HG03442 (cell line): Measurements from ENCODE around the gene DPY19L2.
"Not testable (repeated sequence)": the region's sequence is repeated elsewhere in the genome, so short reads cannot be mapped to it uniquely, and the experiment has no call there.

Experiments
- ATAC-seq: cut with Tn5 transposase; IDR thresholded peaks from one replicate; pipeline ENCODE4 v1.9.1; 2021; ENCODE audit warnings: mild to moderate bottlenecking, moderate library complexity; ENCODE audit not compliant: unreplicated experiment

DPY19L2 gene

GRCh38 chr12:63668028-63668799 is at the start of gene DPY19L2:
TSS of gene DPY19L2 (minus strand) at chr12:63668493. CDS start at chr12:63668393, 100 bp downstream.
- peak; percentile 62 for ATAC-seq

GRCh38 chr12:63716891-63717290 is 48.6 kb upstream of the DPY19L2 start:
- ATAC-seq = not testable (repeated sequence)

GRCh38 chr12:63715107-63715625 is 46.9 kb upstream of the DPY19L2 start:
- ATAC-seq = not testable (repeated sequence)

GRCh38 chr12:63714409-63714808 is 46.1 kb upstream of the DPY19L2 start:
- ATAC-seq = not testable (repeated sequence)

- ATAC-seq = peak; percentile 36
These were observed 45.4 kb upstream of the DPY19L2 start for GRCh38 chr12:63713681-63714075.

GRCh38 chr12:63712979-63713680 is 44.8 kb upstream of the DPY19L2 start:
- peak; percentile 17 for ATAC-seq

DNA sequence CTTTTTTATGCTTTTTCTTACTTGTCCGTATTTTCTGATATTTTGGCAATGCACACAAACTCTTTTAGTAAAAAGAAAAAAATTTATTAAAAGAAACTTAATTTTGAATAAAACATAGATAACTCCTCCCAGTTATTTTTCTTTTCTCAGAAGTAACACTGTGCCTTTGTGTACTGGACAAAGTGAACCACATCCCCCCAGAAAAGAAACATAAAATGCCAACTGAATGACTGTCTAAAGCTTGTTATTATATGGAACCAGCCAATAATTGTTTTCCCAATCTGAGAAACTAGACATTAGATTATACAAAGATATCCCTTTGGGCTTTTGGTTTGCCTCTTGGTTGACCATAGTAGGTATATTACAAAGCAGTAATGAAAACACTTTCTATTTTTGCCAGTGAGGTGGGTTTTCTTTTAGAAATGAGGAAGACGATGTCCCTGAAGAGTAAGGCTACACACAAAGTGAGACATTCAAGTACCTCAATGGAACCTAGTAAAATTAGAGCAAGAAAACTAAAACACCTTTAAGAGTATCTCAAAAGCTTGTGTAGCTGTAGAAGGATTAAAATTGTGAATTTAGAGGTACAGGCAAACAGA is 44.2 kb upstream of the DPY19L2 start:
- peak; percentile 49 for ATAC-seq

DNA sequence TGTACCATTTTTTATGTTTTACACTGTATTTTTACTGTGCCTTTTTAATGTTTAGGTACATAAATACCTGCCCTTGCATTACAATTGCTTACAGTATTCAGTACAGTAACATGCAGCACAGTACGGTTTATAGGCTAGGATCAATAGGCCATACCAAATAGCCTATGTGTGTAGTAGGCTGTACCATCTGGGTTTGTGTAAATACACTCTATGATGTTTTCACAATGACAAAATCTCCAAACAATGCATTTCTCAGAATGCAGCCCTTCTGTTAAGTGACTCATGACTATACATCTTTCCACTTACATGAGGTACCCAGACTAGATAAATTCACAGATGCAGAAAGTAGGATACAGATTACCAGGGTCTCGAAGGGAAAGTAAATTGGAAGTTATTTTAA is 43.0 kb upstream of the DPY19L2 start:
- ATAC-seq = not testable (repeated sequence)

DNA sequence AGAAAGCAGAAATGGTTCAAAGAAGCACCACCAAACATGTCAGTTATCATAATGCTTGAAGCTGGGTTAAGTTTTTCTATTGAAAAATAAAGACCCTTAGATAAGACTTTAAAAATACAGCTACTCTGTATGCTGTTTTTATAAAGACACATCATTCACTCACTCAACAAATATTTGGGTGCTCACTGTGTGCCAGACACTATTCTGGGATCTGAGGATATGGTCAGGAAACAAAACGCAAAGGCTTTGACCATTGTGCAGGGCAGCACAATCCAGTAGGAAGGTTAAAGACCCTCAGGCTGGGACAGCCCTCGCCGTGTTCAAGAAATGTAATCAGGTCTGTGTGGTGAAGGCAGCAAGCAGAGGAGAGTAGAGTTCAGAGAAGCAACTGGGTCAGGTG is 38.0 kb upstream of the DPY19L2 start:
- no peak for ATAC-seq

DNA sequence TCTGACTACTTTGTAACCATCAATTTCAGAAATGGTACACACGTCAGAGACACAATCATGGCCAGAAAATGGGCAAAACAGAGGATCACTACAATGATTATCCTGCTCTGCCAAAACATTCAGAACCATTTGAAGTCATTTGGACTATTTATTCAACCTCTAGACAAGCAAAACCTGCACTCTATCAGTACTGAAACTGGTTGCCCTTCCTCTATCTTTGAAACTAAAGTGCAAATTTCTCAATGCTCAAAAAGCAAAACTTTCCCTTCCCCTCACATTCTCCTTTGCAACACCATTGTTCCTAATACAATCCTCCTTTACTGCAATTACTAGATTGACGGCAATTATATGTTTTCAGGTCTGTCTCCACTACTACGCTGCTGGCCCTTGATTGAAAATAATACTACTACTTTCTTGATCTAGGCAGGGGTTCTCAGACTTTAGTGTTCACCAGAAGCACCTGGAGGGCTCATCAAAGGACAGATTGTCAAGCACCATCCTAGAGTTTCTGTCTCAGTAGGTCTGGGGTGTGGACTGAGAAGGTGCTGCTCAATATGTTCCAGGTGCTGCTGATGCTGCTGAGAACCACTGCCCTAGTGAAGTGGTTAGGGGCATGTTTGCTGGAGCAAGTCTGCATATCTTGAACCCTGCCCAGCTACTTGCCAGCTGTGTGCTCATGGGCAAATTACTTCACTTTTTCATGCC is 31.5 kb upstream of the DPY19L2 start:
- ATAC-seq = not testable (repeated sequence)

GRCh38 chr12:63699011-63699410 is 30.7 kb upstream of the DPY19L2 start:
- ATAC-seq = not testable (repeated sequence)

GRCh38 chr12:63690837-63691236 is 22.5 kb upstream of the DPY19L2 start:
- ATAC-seq = not testable (repeated sequence)

- ATAC-seq = not testable (repeated sequence)
These were observed 20.8 kb upstream of the DPY19L2 start for GRCh38 chr12:63689141-63689540.

DNA sequence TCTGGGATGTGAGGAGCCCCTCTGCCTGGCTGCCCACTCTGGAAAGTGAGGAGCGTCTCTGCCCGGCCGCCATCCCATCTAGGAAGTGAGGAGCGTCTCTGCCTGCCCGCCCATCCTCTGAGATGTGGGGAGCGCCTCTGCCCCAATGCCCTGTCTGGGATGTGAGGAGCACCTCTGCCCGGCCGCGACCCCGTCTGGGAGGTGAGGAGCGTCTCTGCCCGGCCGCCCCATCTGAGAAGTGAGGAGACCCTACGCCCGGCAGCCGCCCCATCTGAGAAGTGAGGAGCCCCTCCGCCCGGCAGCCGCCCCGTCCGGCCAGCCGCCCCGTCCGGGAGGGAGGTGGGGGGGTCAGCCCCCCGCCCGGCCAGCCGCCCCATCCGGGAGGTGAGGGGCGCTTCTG is 18.3 kb upstream of the DPY19L2 start:
- ATAC-seq = not testable (repeated sequence)

DNA sequence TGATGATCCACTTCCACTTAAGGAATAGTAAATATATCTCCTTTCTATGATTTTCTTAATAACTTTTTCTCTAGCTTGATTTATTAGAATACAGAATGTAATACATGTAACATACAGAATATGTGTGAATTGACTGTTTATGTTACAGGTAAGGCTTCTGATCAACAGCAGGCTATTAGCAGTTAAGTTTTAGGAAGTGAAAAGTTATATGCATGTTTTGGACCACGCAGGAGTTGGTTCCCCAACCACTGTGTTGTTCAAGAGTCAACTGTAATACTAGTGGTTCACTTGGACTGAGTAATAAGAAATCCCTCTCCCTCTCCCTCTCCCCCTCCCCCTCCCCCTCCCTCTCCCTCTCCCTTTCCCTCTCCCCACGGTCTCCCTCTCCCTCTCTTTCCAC is 17.5 kb upstream of the DPY19L2 start:
- ATAC-seq = not testable (repeated sequence)

DNA sequence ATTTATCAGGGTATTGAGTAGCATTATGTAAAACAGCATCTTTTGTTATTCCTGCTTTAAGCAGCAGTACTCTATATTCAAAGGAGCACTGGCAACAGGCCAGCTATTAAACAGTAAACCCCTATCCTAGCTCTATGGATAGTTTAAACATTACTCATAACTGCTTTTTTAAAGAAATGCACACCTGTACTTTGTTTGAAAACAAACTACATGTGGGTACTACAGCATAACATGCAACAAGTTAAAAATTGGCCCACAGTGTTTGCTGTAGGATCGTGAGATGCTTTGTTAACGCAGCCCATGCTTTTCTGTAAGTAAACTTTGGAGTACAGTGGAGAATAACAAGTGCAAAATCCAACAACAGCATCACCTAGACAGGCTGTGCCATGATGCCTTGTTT is 14.3 kb upstream of the DPY19L2 start:
- ATAC-seq = not testable (repeated sequence)

DNA sequence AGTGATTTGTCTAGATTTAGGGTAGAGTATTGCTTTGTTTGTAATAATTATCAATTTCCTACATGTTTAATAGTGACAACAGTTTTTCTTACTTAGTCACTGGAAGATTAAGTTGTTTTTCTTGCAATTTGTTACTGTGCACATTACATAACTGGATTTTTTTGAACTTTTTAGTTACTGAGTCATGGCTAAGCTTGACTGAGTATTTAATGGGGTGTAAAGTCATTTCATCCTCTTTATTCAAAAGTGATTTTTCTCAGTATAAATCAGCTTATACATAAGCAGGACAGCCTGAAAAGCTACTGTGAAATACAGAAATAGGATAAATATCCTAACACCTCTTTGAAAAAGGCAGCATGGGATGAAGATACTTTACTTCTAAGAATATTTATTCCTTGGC is 12.5 kb upstream of the DPY19L2 start:
- not testable (repeated sequence) for ATAC-seq

GRCh38 chr12:63672550-63672949 is 4.3 kb upstream of the DPY19L2 start:
- ATAC-seq = not testable (repeated sequence)

DNA sequence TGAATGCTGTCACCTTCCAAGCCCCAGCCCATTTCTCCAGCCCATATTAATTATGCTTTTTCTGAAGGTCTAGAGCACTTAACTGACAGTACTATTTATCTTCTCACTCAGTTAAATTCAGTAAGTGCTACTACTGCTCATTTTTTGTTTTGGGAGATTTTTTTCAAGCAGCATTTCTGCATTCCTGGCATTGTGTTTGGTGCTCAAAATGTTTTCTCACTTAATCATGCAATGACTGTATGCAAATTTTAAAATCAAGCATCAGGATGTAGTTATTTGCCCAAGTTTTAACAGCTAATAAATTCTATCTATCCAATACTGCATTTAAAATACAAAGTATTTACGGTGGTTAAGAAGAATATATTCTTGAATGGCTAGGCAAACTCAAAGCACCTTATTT is 1.6 kb upstream of the DPY19L2 start:
- not testable (repeated sequence) for ATAC-seq

DNA sequence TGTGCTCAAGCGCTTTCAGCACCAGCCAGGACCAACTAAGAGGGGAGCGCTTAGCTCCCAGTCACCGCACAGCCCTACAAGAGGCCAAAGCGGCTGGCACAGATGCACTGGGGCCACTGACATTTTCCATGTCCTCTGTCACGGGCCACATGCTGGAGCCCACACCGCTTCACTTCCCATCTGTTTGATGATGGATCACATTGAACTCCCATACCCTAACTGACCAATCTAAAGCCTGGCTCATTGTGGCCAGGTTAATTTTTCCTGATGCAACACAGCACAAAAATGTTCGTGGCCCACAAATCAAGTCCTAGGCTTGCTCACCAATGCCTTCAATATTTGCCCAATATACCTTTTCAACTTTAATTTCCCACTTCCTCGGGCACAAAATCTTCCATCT is 1.1 kb upstream of the DPY19L2 start:
- ATAC-seq = not testable (repeated sequence)
